Measurements from ENCODE around the gene PHF19.

Gene PHF19

GRCh38 chr9:120921661-120922181 is 44.7 kb upstream of the PHF19 start:
- Histone ChIP-seq H3K79me2 (ENCODE audit: control insufficient read depth, low read length) (peaks cover 4% of the 10 kb centered on the region), H3K4me1 (ENCODE audit: control insufficient read depth, low read length) (peaks cover 73% of the 10 kb centered on the region)

GRCh38 chr9:120920806-120921178 is 43.8 kb upstream of the PHF19 start:
- Histone ChIP-seq H3K27me3 (ENCODE audit: control insufficient read depth, low read length) (no peaks in the 10 kb centered on the region), H4K20me1 (ENCODE audit: control insufficient read depth, insufficient read depth, low read depth, low read length) (no peaks in the 10 kb centered on the region), H3K9me3 (ENCODE audit: control insufficient read depth, insufficient read depth, low read length) (no peaks in the 10 kb centered on the region), H3K36me3 (ENCODE audit: control insufficient read depth, low read length) (peaks cover 26% of the 10 kb centered on the region), H3K4me2 (ENCODE audit: low read length) (peak overlapping the region; percentile 37; the same call in 1 of the 2 replicates), H3K27ac (ENCODE audit: low read depth, low read length) (no peak overlapping the region), H3K79me2 (ENCODE audit: control insufficient read depth, low read length) (peaks cover 3% of the 10 kb centered on the region), H3K4me3 (ENCODE audit: low read length) (no peak overlapping the region), H3K4me1 (ENCODE audit: control insufficient read depth, low read length) (peaks cover 73% of the 10 kb centered on the region), H3K9me2 (replicated peaks; ENCODE audit: control insufficient read depth, low read length) (no peaks in the 10 kb centered on the region), H3F3A (ENCODE audit: control insufficient read depth, insufficient read depth) (no peaks in the 10 kb centered on the region)
- no peak for TF ChIP-seq EZH2phosphoT487 (IDR thresholded peaks at IDR 0.05; ENCODE audit: borderline replicate concordance, low read length)

More at GRCh38 chr9:120921661-120922181, 44.7 kb upstream of the PHF19 start:
- no peaks in the 10 kb centered on the region for H3K9me3 ChIP-seq (ENCODE audit: control insufficient read depth, insufficient read depth, low read length)
- H3K4me3 ChIP-seq (ENCODE audit: low read length): no peak overlapping the region
- no peaks in the 10 kb centered on the region for H3K9me2 ChIP-seq (replicated peaks; ENCODE audit: control insufficient read depth, low read length)
- TF ChIP-seq EZH2phosphoT487 (IDR thresholded peaks at IDR 0.05; ENCODE audit: borderline replicate concordance, low read length) (no peak), CTCF (IDR thresholded peaks at IDR 0.05; ENCODE audit: low read depth, low read length, poor library complexity, severe bottlenecking) (no peak)
- H3F3A ChIP-seq (ENCODE audit: control insufficient read depth, insufficient read depth): no peaks in the 10 kb centered on the region
- no peaks in the 10 kb centered on the region for H3K27me3 ChIP-seq (ENCODE audit: control insufficient read depth, low read length)
- H3K27ac ChIP-seq (ENCODE audit: low read depth, low read length): no peak overlapping the region
- H4K20me1 ChIP-seq (ENCODE audit: control insufficient read depth, insufficient read depth, low read depth, low read length): no peaks in the 10 kb centered on the region
- H3K36me3 ChIP-seq (ENCODE audit: control insufficient read depth, low read length): peaks cover 26% of the 10 kb centered on the region
- H3K4me2 ChIP-seq (ENCODE audit: low read length): peak overlapping the region; percentile 37

- Histone ChIP-seq H3K79me2 (ENCODE audit: control insufficient read depth, low read length) (no peaks in the 10 kb centered on the region), H3K9me2 (replicated peaks; ENCODE audit: control insufficient read depth, low read length) (no peaks in the 10 kb centered on the region), H3F3A (ENCODE audit: control insufficient read depth, insufficient read depth) (no peaks in the 10 kb centered on the region), H3K4me3 (ENCODE audit: low read length) (no peak overlapping the region), H3K9me3 (ENCODE audit: control insufficient read depth, insufficient read depth, low read length) (no peaks in the 10 kb centered on the region), H4K20me1 (ENCODE audit: control insufficient read depth, insufficient read depth, low read depth, low read length) (no peaks in the 10 kb centered on the region), H3K27me3 (ENCODE audit: control insufficient read depth, low read length) (no peaks in the 10 kb centered on the region), H3K4me2 (ENCODE audit: low read length) (no peak overlapping the region), H3K4me1 (ENCODE audit: control insufficient read depth, low read length) (peaks cover 67% of the 10 kb centered on the region), H3K36me3 (ENCODE audit: control insufficient read depth, low read length) (peaks cover 26% of the 10 kb centered on the region), H3K27ac (ENCODE audit: low read depth, low read length) (no peak overlapping the region)
- TF ChIP-seq EZH2phosphoT487 (IDR thresholded peaks at IDR 0.05; ENCODE audit: borderline replicate concordance, low read length) (no peak), CTCF (IDR thresholded peaks at IDR 0.05; ENCODE audit: low read depth, low read length, poor library complexity, severe bottlenecking) (no peak)
Measured at GRCh38 chr9:120919843-120920805, 43.1 kb upstream of the PHF19 start.

All from DOHH2 (cell line).